Lung microvascular endothelial cell (primary cell): ENCODE results near the gene CIPC. TPM values are rescaled to one million over a fixed set of nuclear protein-coding genes. Genes with fewer than 3 reads are reported as not detected.

Source experiments
- DNase-seq, 2 donors: peaks; one replicate each; pipeline versions ENCODE4 v3.0.0 to v3.0.0-alpha.2; 2010; ENCODE audit warnings: low read depth in 2 of 2
- total RNA-seq: library from RNA; depleted of rRNA; stranded (reverse); fragments of >200 nt; gene quantifications from 2 replicates; pipeline ENCODE4 v1.2.1, GENCODE V29; 2014

The CIPC gene
- total RNA-seq, 1 donor from 2014 or later = 9.5 TPM

GRCh38 chr14:77151245-77151644, 53.2 kb downstream of the CIPC start:
- DNase-seq = peak; percentile 29 to 40

- DNase-seq = peak in 1 of 2 donors; percentile 30
These were observed 54.0 kb downstream of the CIPC start for GRCh38 chr14:77151918-77152588.

GRCh38 chr14:77153802-77154201, 55.7 kb downstream of the CIPC start:
- no peak for DNase-seq

GRCh38 chr14:77154421-77154820, 56.4 kb downstream of the CIPC start:
- no peak for DNase-seq

- no peak for DNase-seq
These were observed 57.0 kb downstream of the CIPC start for GRCh38 chr14:77155083-77155482.

- DNase-seq = no peak
These were observed 59.7 kb downstream of the CIPC start for GRCh38 chr14:77157740-77158139.

GRCh38 chr14:77158175-77158881, 60.3 kb downstream of the CIPC start:
- peak; percentile 12 to 46 for DNase-seq

- no peak for DNase-seq
These were observed 60.8 kb downstream of the CIPC start for GRCh38 chr14:77158882-77159255.

- no peak for DNase-seq
These were observed 63.0 kb downstream of the CIPC start for GRCh38 chr14:77161011-77161410.

Other genes with a start within 250 kb of the CIPC start
- gene IRF2BPL, start 69.5 kb upstream of the CIPC start, total RNA-seq = 5.4 and 10.1 TPM in 2 replicates
- gene ZDHHC22, start 43.5 kb downstream of the CIPC start, total RNA-seq = under 0.01 TPM in 1 of 2 replicates, not detected in the other
- 0.44 and 0.79 TPM in 2 replicates for gene TMEM63C, start 83.5 kb downstream of the CIPC start, total RNA-seq
- gene NGB, start 172.9 kb downstream of the CIPC start, total RNA-seq = not detected in 2 replicates
- 5.2 and 6.9 TPM in 2 replicates for gene POMT2, start 222.6 kb downstream of the CIPC start, total RNA-seq
- gene GSTZ1, start 222.8 kb downstream of the CIPC start, total RNA-seq = 11.1 and 26.4 TPM in 2 replicates